B cell (primary cell): ENCODE data around the gene BCL2. TPM values are rescaled to one million over a fixed set of nuclear protein-coding genes. Genes with fewer than 3 reads are reported as not detected.

Experiments used
- ATAC-seq: fragments of 200-7000 bp; cut with Tn5 transposase; one replicate; pipeline ENCODE4 v1.10.0; 2021; ENCODE audit warnings: low read depth, mild to moderate bottlenecking, moderate number of reproducible peaks, moderate library complexity
- CTCF ChIA-PET: fragments of 350-600 bp; sonication (Branson Sonifier 250); formaldehyde crosslinking; loops from one replicate; lab custom pipeline; 2021; ENCODE audit warnings: antibody characterized with exemption, inconsistent platforms; lab: Charles Lee
- POLR2A ChIA-PET: fragments of 350-600 bp; sonication (Branson Sonifier 250); formaldehyde crosslinking; loops from one replicate; lab custom pipeline; 2021; ENCODE audit warnings: antibody characterized with exemption; lab: Charles Lee
- DNase-seq: peaks from one replicate; pipeline ENCODE4 v3.0.0; 2013
- H2AFZ ChIP-seq: 2 replicates; pipeline ENCODE4 v1.6.1; 2012; ENCODE audit warnings: mild to moderate bottlenecking, low read depth, low read length; ENCODE audit not compliant: insufficient read depth, poor library complexity, severe bottlenecking
- H3K27ac ChIP-seq, 2 donors: 1 replicate in 1 of 2; 2 replicates in 1 of 2; pipeline ENCODE4 v1.5.1; 2012 to 2013; ENCODE audit warnings: low read length in 2 of 2, mild to moderate bottlenecking in 2 of 2, moderate library complexity in 1 of 2
- H3K27me3 ChIP-seq, 4 experiments: fragments of 200-600 bp in 1 of 4; sonication (generic) in 1 of 4; replicated peaks in 1 of 4; 1 replicate in 2 of 4; 2 replicates in 2 of 4; pipeline versions ENCODE4 v1.6.1 to v1.7.0; 2013 to 2016; ENCODE audit warnings: low read length in 3 of 4, mild to moderate bottlenecking in 2 of 4, mixed read lengths in 1 of 4, moderate library complexity in 1 of 4; ENCODE audit not compliant: insufficient read depth in 4 of 4, control insufficient read depth in 3 of 4; ENCODE audit errors: control extremely low read depth in 1 of 4
- H3K36me3 ChIP-seq, 2 experiments: replicated peaks in 1 of 2; 1 replicate in 1 of 2; 2 replicates in 1 of 2; pipeline versions ENCODE4 v1.6.1 to v1.7.1; 2013; ENCODE audit warnings: low read length in 1 of 2; ENCODE audit not compliant: insufficient read depth in 2 of 2, control insufficient read depth in 1 of 2; ENCODE audit errors: control extremely low read depth in 1 of 2, extremely low read depth in 1 of 2
- H3K4me1 ChIP-seq, 2 donors: fragments of 200-600 bp in 1 of 2; sonication (generic) in 1 of 2; 1 replicate in 1 of 2; 2 replicates in 1 of 2; pipeline versions ENCODE4 v1.5.1 to v1.6.1; 2013 to 2017; ENCODE audit warnings: low read length in 2 of 2; ENCODE audit not compliant: control insufficient read depth in 2 of 2, insufficient read depth in 2 of 2
- H3K4me2 ChIP-seq: replicated peaks from 2 replicates; pipeline ENCODE3; 2012; ENCODE audit warnings: mild to moderate bottlenecking, low read depth, low read length; ENCODE audit not compliant: poor library complexity, severe bottlenecking
- H3K4me3 ChIP-seq, 5 experiments: fragments of 200-600 bp in 1 of 5; sonication (generic) in 1 of 5; 1 replicate in 3 of 5; 2 replicates in 2 of 5; pipeline versions ENCODE4 v1.5.1 to v1.7.0; 2011 to 2016; ENCODE audit warnings: low read length in 4 of 5, mild to moderate bottlenecking in 4 of 5, low read depth in 2 of 5, control low read depth in 1 of 5, moderate library complexity in 1 of 5; ENCODE audit not compliant: insufficient read depth in 1 of 5; ENCODE audit errors: control extremely low read depth in 1 of 5, extremely low read depth in 1 of 5
- H3K79me2 ChIP-seq: fragments of 200-600 bp; sonication (generic); one replicate; pipeline ENCODE4 v1.6.0; 2016; ENCODE audit warnings: low read length; ENCODE audit not compliant: control insufficient read depth, insufficient read depth
- H3K9ac ChIP-seq: fragments of 200-600 bp; sonication (generic); 2 replicates; pipeline ENCODE4 v1.6.1; 2017; ENCODE audit warnings: mild to moderate bottlenecking, low read length, moderate library complexity
- H3K9me3 ChIP-seq, 3 donors: one replicate each; pipeline versions ENCODE4 v1.6.1 to v1.7.1; 2013; ENCODE audit warnings: low read length in 2 of 3; ENCODE audit not compliant: control insufficient read depth in 2 of 3, insufficient read depth in 1 of 3; ENCODE audit errors: control extremely low read depth in 1 of 3
- H4K20me1 ChIP-seq: 2 replicates; pipeline ENCODE4 v1.6.0; 2012; ENCODE audit warnings: mild to moderate bottlenecking, low read length; ENCODE audit not compliant: insufficient read depth, control insufficient read depth, poor library complexity, severe bottlenecking
- H3K27ac Mint-ChIP-seq: one replicate; pipeline ENCODE4 v1.8.0; 2021; ENCODE audit warnings: mixed read lengths
- H3K27me3 Mint-ChIP-seq: one replicate; pipeline ENCODE4 v1.8.0; 2021; ENCODE audit warnings: mixed read lengths
- H3K4me1 Mint-ChIP-seq: one replicate; pipeline ENCODE4 v1.8.0; 2021; ENCODE audit warnings: mixed read lengths
- H3K4me3 Mint-ChIP-seq: one replicate; pipeline ENCODE4 v1.8.0; 2021; ENCODE audit warnings: mixed read lengths
- H3K9me3 Mint-ChIP-seq: one replicate; pipeline ENCODE4 v1.8.0; 2022; ENCODE audit warnings: mixed read lengths; ENCODE audit not compliant: insufficient read depth
- CTCF ChIP-seq: fragments of 200-600 bp; IDR thresholded peaks from one replicate; pipeline ENCODE4 v1.8.0; 2022; ENCODE audit warnings: antibody characterized with exemption, mild to moderate bottlenecking
- EZH2 ChIP-seq: IDR thresholded peaks from 2 replicates; pipeline ENCODE4 v1.6.1; 2012; ENCODE audit warnings: borderline replicate concordance, low read depth, mild to moderate bottlenecking, moderate library complexity, low read length; ENCODE audit not compliant: insufficient read depth, poor library complexity, severe bottlenecking
- WGBS: methylation state at CpG from one replicate; pipeline ENCODE4 v1.1.5; 2013; ENCODE audit warnings: missing lambda C conversion rate; ENCODE audit not compliant: insufficient coverage; 5-methylcytosine and 5-hydroxymethylcytosine counted together
- intact Hi-C: fragments of 100-400 bp; cut with micrococcal nuclease; formaldehyde crosslinking; loops from one replicate; pipeline ENCODE4 v1.10.0; 2022
- polyA plus RNA-seq: library from polyadenylated mRNA; depleted of rRNA; stranded (reverse); fragments of >200 nt; gene quantifications from 2 replicates; pipeline ENCODE4 v1.2.3, GENCODE V29; 2012
- total RNA-seq, 2 donors: library from RNA; stranded (reverse); fragments of 120-200 nt in 1 of 2; gene quantifications; 1 replicate in 1 of 2; 2 replicates in 1 of 2; pipeline versions ENCODE4 v1.2.3 to v1.2.4, GENCODE V29; 2013 to 2022

BCL2 gene
- total and polyA plus RNA-seq, 2 donors (not counting 1 experiment from before 2014, with no cell fraction given), result 27.6 to 144 TPM

GRCh38 chr18:63130176-63130575, 189.4 kb downstream of the BCL2 start:
- intact Hi-C loops, result loop anchor here (2.0 to 10.0 kb wide), 2 partner anchors 55 to 113 kb away; no protein-coding TSS in a partner anchor
- ATAC-seq (no peak), DNase-seq (no peak)
- H3K4me2 ChIP-seq, result no peak overlapping the region
- Mint-ChIP-seq H3K4me1 (peaks cover 20% of the 10 kb centered on the region), H3K9me3 (no peaks in the 10 kb centered on the region), H3K4me3 (no peak overlapping the region), H3K27ac (no peak overlapping the region), H3K27me3 (no peaks in the 10 kb centered on the region)
- peaks cover 0 to 25% of the 10 kb centered on the region in 2 experiments for H3K36me3 ChIP-seq
- peaks cover 8% of the 10 kb centered on the region for H4K20me1 ChIP-seq
- no peak for TF ChIP-seq EZH2
- no peak for TF ChIP-seq CTCF
- H3K4me3 ChIP-seq, result no peak overlapping the region
- no peak overlapping the region for H3K9ac ChIP-seq
- H2AFZ ChIP-seq, result no peak overlapping the region
- no peak overlapping the region for H3K27ac ChIP-seq
- ChIA-PET CTCF (interaction anchor here (0.9 to 10.4 kb wide), 8 partner anchors 26 to 210 kb away, joined by 3 to 165 read pairs (median 29); partner anchors contain the start of gene BCL2), POLR2A (no interaction called here)
- peaks cover 51% of the 10 kb centered on the region for H3K79me2 ChIP-seq
- H3K27me3 ChIP-seq, result no peaks in the 10 kb centered on the region
- no peaks in the 10 kb centered on the region for H3K9me3 ChIP-seq
- peaks cover 4 to 8% of the 10 kb centered on the region in 2 donors for H3K4me1 ChIP-seq
- WGBS, result 38% methylated on average over 1 of the region's 2 CpGs

DNA sequence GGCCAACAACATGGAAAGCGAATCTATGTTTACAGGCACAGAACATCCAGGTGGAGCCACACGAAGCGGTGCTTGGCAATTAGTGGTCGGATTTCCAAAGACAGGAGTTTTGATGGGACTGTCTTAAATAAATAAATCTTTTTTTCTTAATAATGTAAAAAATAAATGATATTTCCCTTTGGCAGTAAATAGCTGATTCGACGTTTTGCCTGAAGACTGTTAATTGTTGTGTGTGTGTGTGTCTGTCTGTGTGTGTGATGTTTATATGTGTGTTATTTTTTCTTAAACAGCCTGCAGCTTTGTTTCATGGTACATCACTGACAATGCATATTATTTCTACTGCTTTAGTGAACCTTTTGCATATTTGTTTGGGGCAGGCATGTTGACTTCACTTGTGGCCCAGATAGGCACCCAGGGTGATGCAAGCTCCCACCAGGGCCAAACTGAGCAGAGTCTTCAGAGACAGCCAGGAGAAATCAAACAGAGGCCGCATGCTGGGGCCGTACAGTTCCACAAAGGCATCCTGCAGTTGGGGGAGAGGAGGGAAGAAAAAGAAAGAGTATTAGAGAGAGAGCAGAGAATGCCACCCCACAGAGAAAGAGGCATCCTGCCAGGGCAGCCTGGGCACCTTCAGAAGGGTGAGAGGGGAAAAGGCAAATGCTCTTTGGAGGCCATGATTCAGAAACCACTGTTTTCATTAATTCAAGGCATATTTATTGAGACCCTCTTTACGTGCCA, 191.2 kb downstream of the BCL2 start:
- H3K27ac ChIP-seq, result no peak overlapping the region

More for the DNA sequence above, 191.2 kb downstream of the BCL2 start:
- DNase-seq, result no peak
- Histone ChIP-seq H3K27me3 (no peaks in the 10 kb centered on the region), H3K4me1 (peaks cover 4 to 8% of the 10 kb centered on the region in 2 donors), H3K9me3 (no peaks in the 10 kb centered on the region), H3K4me2 (no peak overlapping the region), H4K20me1 (peaks cover 8% of the 10 kb centered on the region), H3K79me2 (peaks cover 43% of the 10 kb centered on the region), H3K4me3 (no peak overlapping the region), H3K9ac (no peak overlapping the region), H2AFZ (no peak overlapping the region), H3K36me3 (peaks cover 0 to 27% of the 10 kb centered on the region in 2 experiments)
- ChIA-PET POLR2A (interaction anchor here (0.8 kb wide), 1 partner anchor 292 kb away, joined by 3 read pairs; no protein-coding TSS in a partner anchor), CTCF (interaction anchor here (0.8 to 10.4 kb wide), 5 partner anchors 9 to 196 kb away, joined by 3 to 165 read pairs (median 41); partner anchors contain the start of gene BCL2)
- intact Hi-C loops, result no loop called here
- no peak overlapping the region for H3K4me3 Mint-ChIP-seq
- ATAC-seq, result no peak
- no peaks in the 10 kb centered on the region for H3K27me3 Mint-ChIP-seq
- no peak overlapping the region for H3K27ac Mint-ChIP-seq
- H3K4me1 Mint-ChIP-seq, result peaks cover 17% of the 10 kb centered on the region
- no peaks in the 10 kb centered on the region for H3K9me3 Mint-ChIP-seq
- TF ChIP-seq EZH2 (no peak), CTCF (no peak)
- 100% methylated on average over 1 of the region's 9 CpGs for WGBS
